Endothelial cell (in vitro differentiated cells): ENCODE measurements around the gene NCR1. TPM values are rescaled to one million over a fixed set of nuclear protein-coding genes. Genes with fewer than 3 reads are reported as not detected.
A peak's percentile ranks its signal among the peaks of the same experiment; 100 is the strongest.
"Not testable (repeated sequence)": the region's sequence is repeated elsewhere in the genome, so short reads cannot be mapped to it uniquely, and the experiment has no call there.

ENCODE experiments used
- DNase-seq: peaks from one replicate; pipeline ENCODE4 v3.0.0; 2021; ENCODE audit warnings: low spot score
- H3K27ac Mint-ChIP-seq: one replicate; pipeline ENCODE4 v1.8.0; 2021; ENCODE audit warnings: mixed read lengths, inconsistent platforms; ENCODE audit not compliant: unreplicated experiment
- H3K27me3 Mint-ChIP-seq: one replicate; pipeline ENCODE4 v1.8.0; 2021; ENCODE audit warnings: mild to moderate bottlenecking, moderate library complexity, mixed read lengths, inconsistent platforms; ENCODE audit not compliant: unreplicated experiment
- H3K36me3 Mint-ChIP-seq: one replicate; pipeline ENCODE4 v1.8.0; 2021; ENCODE audit warnings: mild to moderate bottlenecking, low read depth, mixed read lengths, inconsistent platforms; ENCODE audit not compliant: unreplicated experiment
- H3K4me1 Mint-ChIP-seq: one replicate; pipeline ENCODE4 v1.8.0; 2021; ENCODE audit warnings: mild to moderate bottlenecking, mixed read lengths, inconsistent platforms; ENCODE audit not compliant: unreplicated experiment
- H3K4me3 Mint-ChIP-seq: one replicate; pipeline ENCODE4 v1.8.0; 2021; ENCODE audit warnings: mild to moderate bottlenecking, mixed read lengths, inconsistent platforms; ENCODE audit not compliant: unreplicated experiment
- H3K9me3 Mint-ChIP-seq: one replicate; pipeline ENCODE4 v1.8.0; 2021; ENCODE audit warnings: mixed read lengths, inconsistent platforms; ENCODE audit not compliant: unreplicated experiment
- total RNA-seq: library from RNA; stranded (reverse); fragmentation: NEBNext Ultra II Directional; extraction: Animal tissue kit (Norgen Biotek cat#: 25700); gene quantifications from one replicate; pipeline ENCODE4 v1.2.1, GENCODE V29; 2021; ENCODE audit not compliant: unreplicated experiment
- TF ChIP-seq, protein P1 (sequence below): fragments of 200-600 bp; sonication (generic); IDR thresholded peaks from one replicate; pipeline ENCODE4 v1.5.0; 2021; ENCODE audit warnings: antibody characterized with exemption; ENCODE audit not compliant: unreplicated experiment

The NCR1 gene
- total RNA-seq, 1 donor from 2014 or later: not detected

DNA sequence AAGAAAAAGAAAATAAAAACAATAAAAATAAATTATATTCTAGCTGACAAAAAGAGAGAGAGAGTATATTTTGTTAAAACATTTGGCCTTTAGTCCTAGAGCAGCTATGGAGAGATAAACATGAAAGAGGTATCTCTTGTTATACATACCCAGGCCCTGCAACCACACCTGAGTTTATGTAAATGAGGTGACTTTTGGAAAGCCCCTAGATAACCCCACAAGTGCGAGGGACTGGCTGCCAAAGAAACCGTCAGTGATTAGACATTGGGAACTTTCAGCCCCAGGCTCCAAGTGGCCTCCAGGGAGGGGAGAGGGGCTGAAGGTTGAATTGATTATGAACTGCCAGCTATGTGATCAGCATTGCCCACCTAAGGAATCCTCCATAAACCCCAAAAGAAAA, 43.5 kb downstream of the NCR1 start:
- H3K27ac Mint-ChIP-seq: no peak overlapping the region
- peaks cover 8% of the 10 kb centered on the region for H3K4me1 Mint-ChIP-seq
- DNase-seq: no peak
- TF ChIP-seq, protein P1, sequence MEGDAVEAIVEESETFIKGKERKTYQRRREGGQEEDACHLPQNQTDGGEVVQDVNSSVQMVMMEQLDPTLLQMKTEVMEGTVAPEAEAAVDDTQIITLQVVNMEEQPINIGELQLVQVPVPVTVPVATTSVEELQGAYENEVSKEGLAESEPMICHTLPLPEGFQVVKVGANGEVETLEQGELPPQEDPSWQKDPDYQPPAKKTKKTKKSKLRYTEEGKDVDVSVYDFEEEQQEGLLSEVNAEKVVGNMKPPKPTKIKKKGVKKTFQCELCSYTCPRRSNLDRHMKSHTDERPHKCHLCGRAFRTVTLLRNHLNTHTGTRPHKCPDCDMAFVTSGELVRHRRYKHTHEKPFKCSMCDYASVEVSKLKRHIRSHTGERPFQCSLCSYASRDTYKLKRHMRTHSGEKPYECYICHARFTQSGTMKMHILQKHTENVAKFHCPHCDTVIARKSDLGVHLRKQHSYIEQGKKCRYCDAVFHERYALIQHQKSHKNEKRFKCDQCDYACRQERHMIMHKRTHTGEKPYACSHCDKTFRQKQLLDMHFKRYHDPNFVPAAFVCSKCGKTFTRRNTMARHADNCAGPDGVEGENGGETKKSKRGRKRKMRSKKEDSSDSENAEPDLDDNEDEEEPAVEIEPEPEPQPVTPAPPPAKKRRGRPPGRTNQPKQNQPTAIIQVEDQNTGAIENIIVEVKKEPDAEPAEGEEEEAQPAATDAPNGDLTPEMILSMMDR: no peak
- H3K27me3 Mint-ChIP-seq: no peaks in the 10 kb centered on the region
- H3K9me3 Mint-ChIP-seq: no peaks in the 10 kb centered on the region
- H3K36me3 Mint-ChIP-seq: no peaks in the 10 kb centered on the region
- no peak overlapping the region for H3K4me3 Mint-ChIP-seq

DNA sequence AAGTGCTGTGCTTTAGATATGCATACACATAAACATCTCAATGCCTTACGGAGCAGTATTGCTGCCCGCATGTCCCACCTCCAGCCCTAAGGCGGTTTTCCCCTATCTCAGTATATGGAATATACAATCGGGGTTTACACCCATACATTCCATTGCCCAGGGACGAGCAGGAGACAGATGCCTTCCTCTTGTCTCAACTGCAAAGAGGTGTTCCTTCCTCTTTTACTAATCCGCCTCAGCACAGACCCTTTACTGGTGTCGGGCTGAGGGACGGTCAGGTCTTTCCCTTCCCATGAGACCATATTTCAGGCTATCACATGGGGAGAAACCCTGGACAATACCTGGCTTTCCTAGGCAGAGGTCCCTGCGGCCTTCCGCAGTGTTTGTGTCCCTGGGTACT, 44.6 kb downstream of the NCR1 start:
- H3K4me3 Mint-ChIP-seq, H3K27me3 Mint-ChIP-seq, H3K27ac Mint-ChIP-seq, H3K9me3 Mint-ChIP-seq, H3K36me3 Mint-ChIP-seq, DNase-seq, H3K4me1 Mint-ChIP-seq: not testable (repeated sequence)

DNA sequence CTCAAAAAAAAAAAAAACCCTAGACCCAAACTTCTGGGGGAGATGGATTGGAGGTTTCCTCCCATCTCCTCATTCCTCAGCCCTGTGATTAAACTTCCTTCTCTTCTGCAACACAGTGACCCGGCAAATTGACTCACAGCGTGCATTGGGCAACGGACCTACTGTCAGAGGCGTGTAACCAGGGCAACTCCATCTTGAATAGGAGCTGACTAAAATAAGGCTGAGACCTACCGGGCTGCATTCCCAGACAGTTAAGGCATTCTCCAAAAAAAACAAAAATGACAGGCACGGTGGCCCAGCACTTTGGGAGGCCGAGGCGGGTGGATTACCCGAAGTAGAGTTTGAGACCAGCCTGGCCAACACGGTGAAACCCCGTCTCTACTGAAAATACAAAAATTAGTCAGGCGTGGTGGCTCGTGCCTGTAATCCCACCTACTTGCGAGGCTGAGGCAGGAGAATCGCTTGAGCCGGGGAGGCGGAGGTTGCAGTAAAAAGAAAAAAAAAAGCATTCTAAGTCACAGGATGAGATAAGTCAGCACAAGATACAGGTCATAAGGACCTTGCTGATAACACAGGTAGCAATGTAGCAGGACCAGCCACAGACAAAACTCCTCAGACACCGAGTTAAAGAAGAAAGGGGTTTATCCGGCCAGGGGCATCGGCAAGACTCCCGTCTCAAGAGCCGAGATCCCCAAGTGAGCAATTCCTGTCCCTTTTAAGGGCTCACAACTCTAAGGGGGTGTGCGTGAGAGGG, 46.8 kb downstream of the NCR1 start:
- no peak overlapping the region for H3K4me3 Mint-ChIP-seq
- H3K27ac Mint-ChIP-seq: peak overlapping the region; percentile 36
- H3K9me3 Mint-ChIP-seq: no peaks in the 10 kb centered on the region
- no peak for DNase-seq
- H3K4me1 Mint-ChIP-seq: peaks cover 11% of the 10 kb centered on the region
- peaks cover 1% of the 10 kb centered on the region for H3K27me3 Mint-ChIP-seq
- TF ChIP-seq, protein P1: no peak
- no peaks in the 10 kb centered on the region for H3K36me3 Mint-ChIP-seq

DNA sequence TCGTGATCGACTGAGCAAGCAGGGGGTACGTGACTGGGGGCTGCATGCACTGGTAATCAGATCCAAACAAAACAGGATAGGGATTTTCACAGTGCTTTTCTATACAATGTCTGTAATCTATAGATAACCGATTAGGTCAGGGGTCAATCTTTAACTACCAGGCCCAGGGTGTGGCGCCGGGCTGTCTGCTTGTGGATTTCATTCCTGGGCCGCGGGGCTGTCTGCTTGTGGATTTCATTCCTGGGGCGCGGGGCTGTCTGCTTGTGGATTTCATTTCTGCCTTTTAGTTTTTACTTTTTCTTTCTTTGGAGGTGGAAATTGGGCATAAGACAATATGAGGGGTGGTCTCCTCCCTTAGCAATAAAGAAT, 47.4 kb downstream of the NCR1 start:
- peaks cover 11% of the 10 kb centered on the region for H3K4me1 Mint-ChIP-seq

DNA sequence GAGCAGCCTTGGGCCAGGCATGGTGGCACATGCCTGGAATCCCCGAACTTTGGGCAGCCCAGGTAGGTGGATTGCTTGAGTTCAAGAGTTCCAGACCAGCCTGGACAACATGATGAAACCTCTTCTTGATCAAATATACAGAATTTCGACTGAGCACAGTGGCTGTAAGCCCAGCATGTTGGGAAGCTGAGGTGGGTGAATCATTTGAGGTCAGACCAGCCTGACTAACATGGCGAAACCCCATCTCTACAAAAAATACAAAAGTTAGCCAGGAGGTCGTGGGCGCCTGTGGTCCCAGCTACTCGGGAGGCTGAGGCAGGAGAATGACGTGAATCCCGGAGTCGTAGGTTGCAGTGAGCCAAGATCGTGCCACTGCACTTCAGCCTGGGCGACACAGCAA, 49.4 kb downstream of the NCR1 start:
- Mint-ChIP-seq H3K27me3 (peaks cover 5% of the 10 kb centered on the region), H3K36me3 (no peaks in the 10 kb centered on the region), H3K9me3 (no peaks in the 10 kb centered on the region), H3K4me3 (no peak overlapping the region), H3K27ac (no peak overlapping the region), H3K4me1 (peaks cover 11% of the 10 kb centered on the region)
- DNase-seq: no peak
- TF ChIP-seq, protein P1: no peak

More for the DNA sequence above, 47.4 kb downstream of the NCR1 start:
- peak overlapping the region; percentile 36 for H3K27ac Mint-ChIP-seq
- H3K9me3 Mint-ChIP-seq, H3K36me3 Mint-ChIP-seq, H3K4me3 Mint-ChIP-seq, H3K27me3 Mint-ChIP-seq, DNase-seq: not testable (repeated sequence)

DNA sequence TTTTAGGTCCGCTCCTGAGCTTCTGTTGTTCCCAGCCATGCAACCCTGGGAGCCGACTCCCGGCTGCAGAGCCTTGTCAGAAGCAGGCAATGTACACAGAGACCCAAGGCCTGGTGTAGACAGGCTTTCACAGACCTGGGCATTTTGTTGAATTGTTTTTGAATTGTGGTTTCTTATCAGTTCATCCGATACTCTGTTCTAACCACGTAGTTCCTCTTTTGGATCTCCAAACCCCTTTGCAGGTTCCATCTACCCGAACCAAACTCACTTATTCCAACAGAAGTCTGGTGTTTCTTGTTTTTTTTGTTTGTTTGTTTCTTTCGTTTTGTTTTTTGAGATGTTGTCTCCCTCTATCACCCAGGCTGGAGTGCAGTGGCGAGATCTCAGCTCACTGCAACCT, 53.9 kb downstream of the NCR1 start:
- Mint-ChIP-seq H3K9me3 (no peaks in the 10 kb centered on the region), H3K27ac (no peak overlapping the region), H3K36me3 (no peaks in the 10 kb centered on the region), H3K4me1 (peaks cover 5% of the 10 kb centered on the region), H3K27me3 (peaks cover 5% of the 10 kb centered on the region), H3K4me3 (no peak overlapping the region)
- TF ChIP-seq, protein P1: no peak
- DNase-seq: no peak

Other genes starting within 250 kb of the NCR1 start
- gene LILRB4, start 243.2 kb upstream of the NCR1 start, total RNA-seq: not detected
- gene KIR3DL3, start 181.7 kb upstream of the NCR1 start, total RNA-seq: not detected
- not detected for gene KIR2DL3, start 167.6 kb upstream of the NCR1 start, total RNA-seq
- gene KIR2DL1, start 136.4 kb upstream of the NCR1 start, total RNA-seq: not detected
- gene KIR2DL4, start 102.5 kb upstream of the NCR1 start, total RNA-seq: not detected
- not detected for gene KIR3DL1, start 89.7 kb upstream of the NCR1 start, total RNA-seq
- gene KIR2DS4, start 73.5 kb upstream of the NCR1 start, total RNA-seq: not detected
- gene KIR3DL2, start 55.7 kb upstream of the NCR1 start, total RNA-seq: not detected
- gene FCAR, start 31.9 kb upstream of the NCR1 start, total RNA-seq: not detected
- 0.69 TPM for gene NLRP7, start 41.4 kb downstream of the NCR1 start, total RNA-seq
- gene NLRP2, start 60.2 kb downstream of the NCR1 start, total RNA-seq: 0.31 TPM
- gene GP6, start 132.1 kb downstream of the NCR1 start, total RNA-seq: 1.2 TPM
- 13.5 TPM for gene RDH13, start 157.0 kb downstream of the NCR1 start, total RNA-seq
- 24.6 TPM for gene EPS8L1, start 169.7 kb downstream of the NCR1 start, total RNA-seq
- 136 TPM for gene PPP1R12C, start 211.5 kb downstream of the NCR1 start, total RNA-seq
- gene TNNT1, start 243.1 kb downstream of the NCR1 start, total RNA-seq: 2.8 TPM